IMR-90 (cell line): ENCODE results near the gene TJP1. TPM values are rescaled to one million over a fixed set of nuclear protein-coding genes. Genes with fewer than 3 reads are reported as not detected.
A peak's percentile ranks its signal among the peaks of the same experiment; 100 is the strongest.

ENCODE experiments used
- ATAC-seq: fragments of 200-7000 bp; cut with Tn5 transposase; 2 replicates; pipeline ENCODE4 v1.9.1; 2020; ENCODE audit warnings: low read depth, mild to moderate bottlenecking, moderate library complexity
- BruUV-seq: library from RNA; stranded (reverse); fragments of 400-500 nt; replicated peaks from 2 replicates; lab custom pipeline; 2021; lab: Mats Ljungman, UMichigan
- CTCF ChIA-PET: fragments of 300-600 bp; formaldehyde crosslinking; extraction: SDS; loops from one replicate; lab custom pipeline; 2021; ENCODE audit warnings: antibody characterized with exemption; lab: Yijun Ruan, JAX
- POLR2A ChIA-PET: fragments of 300-600 bp; sonication (Branson Sonifier 250); formaldehyde crosslinking; loops from one replicate; lab custom pipeline; 2022; ENCODE audit warnings: antibody characterized with exemption; ENCODE audit not compliant: unreplicated experiment; lab: Charles Lee
- DNase-seq: peaks from one replicate; pipeline ENCODE4 v3.0.0; 2013
- H2AFZ ChIP-seq: replicated peaks from 2 replicates; pipeline ENCODE3; 2013; ENCODE audit warnings: low read length, mild to moderate bottlenecking; ENCODE audit not compliant: poor library complexity
- H2AK5ac ChIP-seq: 2 replicates; pipeline ENCODE4 v1.6.1; 2013; ENCODE audit warnings: low read depth, low read length, inconsistent platforms
- H2AK9ac ChIP-seq: replicated peaks from 2 replicates; pipeline ENCODE3; 2013; ENCODE audit warnings: mild to moderate bottlenecking, low read depth, low read length, moderate library complexity; ENCODE audit not compliant: poor library complexity
- H2BK120ac ChIP-seq: 2 replicates; pipeline ENCODE4 v1.6.1; 2013; ENCODE audit warnings: low read depth, low read length, inconsistent platforms
- H2BK15ac ChIP-seq: 3 replicates; pipeline ENCODE4 v1.6.1; 2013; ENCODE audit warnings: low read depth, low read length, inconsistent platforms
- H2BK20ac ChIP-seq: 2 replicates; pipeline ENCODE4 v1.6.1; 2013; ENCODE audit warnings: low read depth, mild to moderate bottlenecking, inconsistent platforms, low read length, moderate library complexity
- H2BK5ac ChIP-seq: 2 replicates; pipeline ENCODE4 v1.6.1; 2013; ENCODE audit warnings: mild to moderate bottlenecking, low read depth, low read length, inconsistent platforms; ENCODE audit not compliant: poor library complexity, severe bottlenecking
- H3K14ac ChIP-seq: replicated peaks from 2 replicates; pipeline ENCODE4 v1.6.1; 2013; ENCODE audit warnings: low read depth, low read length, inconsistent platforms
- H3K18ac ChIP-seq: 2 replicates; pipeline ENCODE4 v1.6.1; 2013; ENCODE audit warnings: low read depth, low read length, control low read depth
- H3K23ac ChIP-seq: 2 replicates; pipeline ENCODE4 v1.6.1; 2013; ENCODE audit warnings: low read depth, low read length, inconsistent platforms
- H3K27ac ChIP-seq: 2 replicates; pipeline ENCODE4 v1.5.1; 2013; ENCODE audit warnings: mild to moderate bottlenecking, control low read depth, low read length; ENCODE audit not compliant: insufficient read depth
- H3K27me3 ChIP-seq: 2 replicates; pipeline ENCODE4 v1.6.1; 2013; ENCODE audit warnings: low read length; ENCODE audit not compliant: control insufficient read depth, insufficient read depth
- H3K36me3 ChIP-seq: 2 replicates; pipeline ENCODE4 v1.6.1; 2013; ENCODE audit warnings: low read length, mixed read lengths; ENCODE audit not compliant: control insufficient read depth, insufficient read depth
- H3K4ac ChIP-seq: 2 replicates; pipeline ENCODE4 v1.6.1; 2013; ENCODE audit warnings: low read depth, low read length, inconsistent platforms
- H3K4me1 ChIP-seq: 2 replicates; pipeline ENCODE4 v1.6.1; 2013; ENCODE audit warnings: low read length, mixed read lengths; ENCODE audit not compliant: control insufficient read depth, insufficient read depth
- H3K4me2 ChIP-seq: 2 replicates; pipeline ENCODE4 v1.6.1; 2013; ENCODE audit warnings: low read depth, mild to moderate bottlenecking, control low read depth, low read length, moderate library complexity
- H3K4me3 ChIP-seq: 2 replicates; pipeline ENCODE4 v1.5.1; 2013; ENCODE audit warnings: low read depth, mild to moderate bottlenecking, control low read depth, low read length, moderate library complexity; ENCODE audit not compliant: insufficient read depth
- H3K56ac ChIP-seq: 2 replicates; pipeline ENCODE4 v1.6.1; 2013; ENCODE audit warnings: low read length, inconsistent platforms; ENCODE audit not compliant: insufficient read depth; ENCODE audit errors: extremely low read depth
- H3K79me1 ChIP-seq, 2 experiments: 2 replicates each; pipeline ENCODE4 v1.6.1; 2013; ENCODE audit warnings: low read length in 2 of 2, inconsistent platforms in 1 of 2, low read depth in 1 of 2
- H3K9ac ChIP-seq: 2 replicates; pipeline ENCODE4 v1.6.1; 2013; ENCODE audit warnings: low read depth, low read length, control low read depth
- H3K9me1 ChIP-seq: 2 replicates; pipeline ENCODE4 v1.6.1; 2013; ENCODE audit warnings: low read length, inconsistent platforms; ENCODE audit not compliant: insufficient read depth
- H3K9me3 ChIP-seq: 2 replicates; pipeline ENCODE4 v1.6.1; 2013; ENCODE audit warnings: low read length; ENCODE audit not compliant: control insufficient read depth, insufficient read depth
- H4K20me1 ChIP-seq: 2 replicates; pipeline ENCODE4 v1.6.1; 2013; ENCODE audit warnings: low read length, inconsistent platforms; ENCODE audit not compliant: insufficient read depth
- H4K5ac ChIP-seq: 2 replicates; pipeline ENCODE4 v1.6.1; 2013; ENCODE audit warnings: mild to moderate bottlenecking, low read depth, low read length, control low read depth
- H4K8ac ChIP-seq, 2 experiments: 2 replicates each; pipeline ENCODE4 v1.6.1; 2013; ENCODE audit warnings: low read depth in 2 of 2, low read length in 2 of 2, control low read depth in 1 of 2, inconsistent platforms in 1 of 2
- H4K91ac ChIP-seq: 2 replicates; pipeline ENCODE4 v1.6.1; 2013; ENCODE audit warnings: low read depth, low read length, inconsistent platforms; ENCODE audit not compliant: insufficient read depth
- CEBPB ChIP-seq: IDR thresholded peaks from 2 replicates; pipeline ENCODE4 v1.6.1; 2012; ENCODE audit warnings: low read depth, low read length, improper control_type of control experiment
- NFE2L2 ChIP-seq: fragments of 150-350 bp; IDR thresholded peaks from 2 replicates; pipeline ENCODE4 v1.6.1; 2016; ENCODE audit warnings: low read depth, mild to moderate bottlenecking, low read length
- WGBS, 2 experiments: methylation state at CpG; one replicate each; pipeline versions ENCODE4 v1.1.5 to v1.1.7; 2013; ENCODE audit warnings: missing lambda C conversion rate in 2 of 2; ENCODE audit not compliant: insufficient read length in 1 of 2; ENCODE audit errors: extremely low coverage in 2 of 2; 5-methylcytosine and 5-hydroxymethylcytosine counted together
- dilution Hi-C: fragments of 300-500 bp; cut with HindIII; formaldehyde crosslinking; loops from one replicate; pipeline ENCODE4 v1.14.3; 2018; ENCODE audit warnings: low sequenced_read_pairs; ENCODE audit not compliant: unreplicated experiment
- in situ Hi-C: fragments of 300-500 bp; cut with MboI; formaldehyde crosslinking; loops from 3 replicates; pipeline ENCODE4 v1.14.3; 2019; ENCODE audit warnings: low sequenced_read_pairs, inconsistent platforms, mixed read lengths
- intact Hi-C: fragments of 100-400 bp; cut with micrococcal nuclease; formaldehyde crosslinking; loops from 2 replicates; pipeline ENCODE4 v1.10.0; 2022
- polyA plus RNA-seq, 3 experiments: library from polyadenylated mRNA; depleted of rRNA; stranded (reverse); fragments of >200 nt; gene quantifications; 2 replicates each; pipeline ENCODE4 v1.2.3, GENCODE V29; 2012; ENCODE audit warnings: low replicate concordance in 1 of 3
- total RNA-seq: library from RNA; depleted of rRNA; stranded (reverse); fragments of >200 nt; gene quantifications from 2 replicates; pipeline ENCODE4 v1.2.3, GENCODE V29; 2012

Gene TJP1
- total and polyA plus RNA-seq, 2 of the 4 experiments (the other 2 are of a cell fraction): 42.2 to 43.4 TPM

GRCh38 chr15:29805043-29805707 lies 17.1 kb downstream of the TJP1 start:
- intact Hi-C loops (loop anchor here (2.0 to 5.0 kb wide), 2 partner anchors 14 to 38 kb away; no protein-coding TSS in a partner anchor), dilution Hi-C loops (no loop called here), in situ Hi-C loops (no loop called here)
- Histone ChIP-seq H3K14ac (no peak overlapping the region), H3K4me1 (peaks cover 8% of the 10 kb centered on the region; the same call in 1 of the 2 replicates), H3K23ac (peak overlapping the region; percentile 7; the same call in 1 of the 2 replicates), H3K27ac (no peak overlapping the region), H3K56ac (no peak overlapping the region), H4K91ac (no peak overlapping the region), H2BK15ac (no peak overlapping the region), H3K79me1 (peaks cover 19 to 70% of the 10 kb centered on the region in 2 experiments), H3K9me1 (peaks cover 9% of the 10 kb centered on the region), H2AK9ac (no peak overlapping the region), H4K8ac (no peak overlapping the region; a peak in 1 of 4 replicates), H3K27me3 (no peaks in the 10 kb centered on the region), H4K5ac (no peak overlapping the region), H2BK20ac (no peak overlapping the region), H3K36me3 (no peaks in the 10 kb centered on the region), H2BK5ac (no peak overlapping the region), H3K4me2 (peak overlapping the region; percentile 49), H3K4me3 (no peak overlapping the region), H3K4ac (no peak overlapping the region), H3K9me3 (no peaks in the 10 kb centered on the region), H2AK5ac (no peak overlapping the region), H4K20me1 (peaks cover 77% of the 10 kb centered on the region), H2BK120ac (no peak overlapping the region), H3K18ac (no peak overlapping the region), H2AFZ (no peak overlapping the region), H3K9ac (no peak overlapping the region)
- no CpG with 5 or more reads among the region's 1 CpG for WGBS, 2 experiments
- ATAC-seq: peak; percentile 67
- TF ChIP-seq NFE2L2 (no peak), CEBPB (peak; percentile 93)
- no TSS peak for BruUV-seq
- POLR2A ChIA-PET: no interaction called here
- CTCF ChIA-PET: interaction anchor here (0.5 to 2.0 kb wide), 2 partner anchors 120 to 123 kb away, joined by 3 to 8 read pairs; no protein-coding TSS in a partner anchor
- DNase-seq: peak; percentile 87
